ENCODE measurements around the gene ZW10. TPM values are rescaled to one million over a fixed set of nuclear protein-coding genes. Genes with fewer than 3 reads are reported as not detected.

ZW10 gene
- total and polyA plus RNA-seq, 2 of the 13 experiments (the other 11 are each of a cell fraction or from before 2014, with no cell fraction given) = 5.8 to 31.3 TPM

- TF ChIP-seq STAT6 (CRISPR knock-in tag; IDR thresholded peaks at IDR 0.05; ENCODE audit: borderline replicate concordance) (no peak), HDAC2 (CRISPR knock-in tag; IDR thresholded peaks at IDR 0.05) (peak; percentile 71), CENPT (CRISPR knock-in tag; IDR thresholded peaks at IDR 0.05; ENCODE audit: low read depth) (no peak), MEIS1 (CRISPR knock-in tag; IDR thresholded peaks at IDR 0.05; ENCODE audit: borderline replicate concordance) (no peak), ZNF792 (CRISPR knock-in tag; IDR thresholded peaks at IDR 0.05) (no peak), FIP1L1 (IDR thresholded peaks at IDR 0.05; ENCODE audit: borderline replicate concordance, insufficient read depth, low read depth, low read length) (no peak), ARID2 (CRISPR knock-in tag; IDR thresholded peaks at IDR 0.05; ENCODE audit: borderline replicate concordance) (peak; percentile 89), SNAI1 (CRISPR knock-in tag; IDR thresholded peaks at IDR 0.05; ENCODE audit: borderline replicate concordance) (no peak), NR0B2 (CRISPR knock-in tag; IDR thresholded peaks at IDR 0.05) (no peak), RAD21 (CRISPR knock-in tag; IDR thresholded peaks at IDR 0.05) (no peak), KLF16 (CRISPR knock-in tag; IDR thresholded peaks at IDR 0.05) (peak in 1 of 2 experiments; percentile 78; a peak in 2 of 4 replicates), ZNF30 (CRISPR knock-in tag; IDR thresholded peaks at IDR 0.05) (no peak), SRSF4 (IDR thresholded peaks at IDR 0.05; ENCODE audit: low read depth, low read length, poor library complexity, severe bottlenecking) (no peak), KAT7 (CRISPR knock-in tag; IDR thresholded peaks at IDR 0.05; ENCODE audit: borderline replicate concordance) (peak; percentile 84), HNRNPH1 (optimal IDR thresholded peaks at IDR 0.05; ENCODE audit: low read depth, low read length) (no peak), ZSCAN9 (CRISPR knock-in tag; IDR thresholded peaks at IDR 0.05; ENCODE audit: borderline replicate concordance) (0 out of 2 replicates have a peak, but pooled peaks have one; percentile 26), ZNF660 (CRISPR knock-in tag; IDR thresholded peaks at IDR 0.05; ENCODE audit: borderline replicate concordance, low read depth) (no peak), GLMP (CRISPR knock-in tag; IDR thresholded peaks at IDR 0.05; ENCODE audit: borderline replicate concordance) (no peak), ZNF772 (CRISPR knock-in tag; IDR thresholded peaks at IDR 0.05) (peak; percentile 26; the same call in 1 of the 2 replicates), ZSCAN29 (CRISPR knock-in tag; conservative IDR thresholded peaks at IDR 0.05) (no peak), RBFOX2 (IDR thresholded peaks at IDR 0.05; ENCODE audit: low read depth, low read length) (peak; percentile 85), ZNF816 (CRISPR knock-in tag; IDR thresholded peaks at IDR 0.05; ENCODE audit: borderline replicate concordance) (no peak), FOSL1 (CRISPR knock-in tag; IDR thresholded peaks at IDR 0.05; ENCODE audit: borderline replicate concordance) (no peak), ZBTB3 (CRISPR knock-in tag; IDR thresholded peaks at IDR 0.05; ENCODE audit: borderline replicate concordance, low read depth) (no peak), ZNF441 (CRISPR knock-in tag; IDR thresholded peaks at IDR 0.05; ENCODE audit: borderline replicate concordance) (no peak), TBP (CRISPR knock-in tag; IDR thresholded peaks at IDR 0.05) (0 out of 2 replicates have a peak, but pooled peaks have one; percentile 81), ZNF24 (IDR thresholded peaks at IDR 0.05) (no peak)
Observed at GRCh38 chr11:113773416-113774173, at the start of gene ZW10 (continued).

All from HepG2 (cell line).